Trophoblast cell (in vitro differentiated cells and primary cell): Measurements from ENCODE around the gene HNRNPK.
A peak's percentile ranks its signal among the peaks of the same experiment; 100 is the strongest.

Experiments used
- DNase-seq, 2 donors: peaks; one replicate each; pipeline ENCODE4 v3.0.0-alpha.2; 2016
- H2AFZ ChIP-seq: 2 replicates; pipeline ENCODE4 v1.6.1; 2013; ENCODE audit warnings: low read length, moderate library complexity, mild to moderate bottlenecking; ENCODE audit not compliant: insufficient read depth, poor library complexity
- H2AK5ac ChIP-seq: 2 replicates; pipeline ENCODE4 v1.6.1; 2013; ENCODE audit warnings: mild to moderate bottlenecking, low read length
- H2BK120ac ChIP-seq: 2 replicates; pipeline ENCODE4 v1.6.1; 2013; ENCODE audit warnings: low read length, mild to moderate bottlenecking, moderate library complexity; ENCODE audit not compliant: insufficient read depth, poor library complexity
- H2BK12ac ChIP-seq: 2 replicates; pipeline ENCODE4 v1.6.1; 2013; ENCODE audit warnings: mild to moderate bottlenecking, low read length, moderate library complexity
- H2BK5ac ChIP-seq: 2 replicates; pipeline ENCODE4 v1.6.1; 2013; ENCODE audit warnings: low read length, low read depth, moderate library complexity, mild to moderate bottlenecking; ENCODE audit not compliant: poor library complexity
- H3K14ac ChIP-seq: 2 replicates; pipeline ENCODE4 v1.6.1; 2013; ENCODE audit warnings: mild to moderate bottlenecking, low read length
- H3K18ac ChIP-seq: 2 replicates; pipeline ENCODE4 v1.6.1; 2013; ENCODE audit warnings: mild to moderate bottlenecking, low read length
- H3K23ac ChIP-seq: 2 replicates; pipeline ENCODE4 v1.6.1; 2013; ENCODE audit warnings: low read length
- H3K27ac ChIP-seq: 2 replicates; pipeline ENCODE4 v1.5.1; 2013; ENCODE audit warnings: low read depth, mild to moderate bottlenecking, inconsistent platforms, low read length, moderate library complexity
- H3K27me3 ChIP-seq: 2 replicates; pipeline ENCODE4 v1.6.1; 2013; ENCODE audit warnings: inconsistent platforms, mild to moderate bottlenecking, low read length, moderate library complexity; ENCODE audit not compliant: insufficient read depth
- H3K36me3 ChIP-seq, 2 experiments: 1 replicate in 1 of 2; 2 replicates in 1 of 2; pipeline ENCODE4 v1.6.1; 2013; ENCODE audit warnings: low read length in 2 of 2, mild to moderate bottlenecking in 2 of 2, moderate library complexity in 1 of 2; ENCODE audit not compliant: insufficient read depth in 2 of 2, control insufficient read depth in 1 of 2
- H3K4ac ChIP-seq: 2 replicates; pipeline ENCODE4 v1.6.1; 2013; ENCODE audit warnings: low read depth, mild to moderate bottlenecking, low read length, moderate library complexity
- H3K4me1 ChIP-seq, 2 experiments: 1 replicate in 1 of 2; 2 replicates in 1 of 2; pipeline ENCODE4 v1.6.1; 2013; ENCODE audit warnings: low read length in 2 of 2, mild to moderate bottlenecking in 2 of 2, moderate library complexity in 1 of 2; ENCODE audit not compliant: insufficient read depth in 2 of 2, control insufficient read depth in 1 of 2
- H3K4me2 ChIP-seq: 2 replicates; pipeline ENCODE4 v1.6.1; 2013; ENCODE audit warnings: inconsistent platforms, mild to moderate bottlenecking, low read length, moderate library complexity
- H3K4me3 ChIP-seq: 2 replicates; pipeline ENCODE4 v1.5.1; 2013; ENCODE audit warnings: mild to moderate bottlenecking, low read depth, low read length, inconsistent platforms
- H3K79me1 ChIP-seq: one replicate; pipeline ENCODE4 v1.6.1; 2013; ENCODE audit warnings: low read length
- H3K79me2 ChIP-seq: 2 replicates; pipeline ENCODE4 v1.6.1; 2013; ENCODE audit warnings: low read length, mild to moderate bottlenecking; ENCODE audit not compliant: control insufficient read depth, insufficient read depth, poor library complexity
- H3K9ac ChIP-seq: 2 replicates; pipeline ENCODE4 v1.6.1; 2013; ENCODE audit warnings: mild to moderate bottlenecking, low read length
- H3K9me3 ChIP-seq: 2 replicates; pipeline ENCODE4 v1.6.1; 2013; ENCODE audit warnings: low read depth, mild to moderate bottlenecking, control low read depth, inconsistent platforms, low read length; ENCODE audit not compliant: insufficient read depth
- H4K12ac ChIP-seq: 2 replicates; pipeline ENCODE4 v1.6.1; 2013; ENCODE audit warnings: low read depth, mild to moderate bottlenecking, low read length, moderate library complexity
- H4K8ac ChIP-seq: 2 replicates; pipeline ENCODE4 v1.6.1; 2013; ENCODE audit warnings: low read depth, mild to moderate bottlenecking, low read length, moderate library complexity
- H4K91ac ChIP-seq: one replicate; pipeline ENCODE4 v1.6.1; 2013; ENCODE audit warnings: low read depth, mild to moderate bottlenecking, low read length, moderate library complexity
- WGBS: extraction: QIAGEN DNeasy Blood & Tissue Kit; methylation state at CpG from one replicate; pipeline ENCODE4 v1.1.7; 2013; ENCODE audit warnings: missing lambda C conversion rate; ENCODE audit not compliant: insufficient read length, insufficient coverage; ENCODE audit errors: extremely low coverage; 5-methylcytosine and 5-hydroxymethylcytosine counted together

HNRNPK gene

DNA sequence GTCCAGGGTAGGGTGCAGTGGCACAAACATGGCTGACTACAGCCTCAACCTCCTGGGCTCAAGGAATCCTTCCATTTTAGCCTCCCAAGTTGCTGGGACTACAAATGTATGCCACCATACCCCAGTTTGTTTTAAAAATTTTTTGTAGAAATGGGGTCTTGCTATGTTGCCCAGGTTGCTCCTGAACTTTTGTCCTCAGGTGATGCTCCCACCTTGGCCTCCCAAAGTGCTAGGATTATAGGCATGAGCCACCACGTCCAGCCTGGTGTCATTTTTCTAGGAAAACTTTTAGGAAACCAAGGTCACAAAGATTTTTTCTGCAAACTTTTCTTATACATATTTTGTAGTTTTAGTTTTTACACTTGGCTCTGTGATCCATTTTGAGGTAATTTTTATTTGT, 11.3 kb upstream of the HNRNPK start:
- Histone ChIP-seq H2BK120ac (no peak overlapping the region), H3K79me2 (no peaks in the 10 kb centered on the region), H3K18ac (no peak overlapping the region), H3K4me2 (no peak overlapping the region), H3K9ac (no peak overlapping the region), H3K4ac (no peak overlapping the region), H3K79me1 (no peaks in the 10 kb centered on the region), H3K9me3 (no peaks in the 10 kb centered on the region), H4K12ac (no peak overlapping the region), H3K4me1 (no peaks in the 10 kb centered on the region), H2BK5ac (no peak overlapping the region), H3K27ac (no peak overlapping the region), H4K8ac (no peak overlapping the region), H3K36me3 (peaks cover 2 to 5% of the 10 kb centered on the region in 2 experiments), H4K91ac (no peak overlapping the region), H3K4me3 (no peak overlapping the region), H3K23ac (no peak overlapping the region), H3K27me3 (no peaks in the 10 kb centered on the region), H2AFZ (no peak overlapping the region), H2BK12ac (no peak overlapping the region), H3K14ac (no peak overlapping the region), H2AK5ac (no peak overlapping the region)
- WGBS, result no CpG with 5 or more reads among the region's 1 CpG
- DNase-seq, result no peak

GRCh38 chr9:83988411-83988810, 8.4 kb upstream of the HNRNPK start:
- Histone ChIP-seq H3K27ac (no peak overlapping the region), H3K4me3 (no peak overlapping the region), H3K79me2 (no peaks in the 10 kb centered on the region), H2BK5ac (no peak overlapping the region), H3K18ac (no peak overlapping the region), H3K79me1 (no peaks in the 10 kb centered on the region), H2AK5ac (no peak overlapping the region), H3K36me3 (peaks cover 2 to 3% of the 10 kb centered on the region in 2 experiments), H3K9me3 (no peaks in the 10 kb centered on the region), H4K91ac (no peak overlapping the region), H2BK12ac (no peak overlapping the region), H3K14ac (no peak overlapping the region), H4K8ac (no peak overlapping the region), H4K12ac (no peak overlapping the region), H3K27me3 (no peaks in the 10 kb centered on the region), H2BK120ac (no peak overlapping the region), H3K4me1 (no peaks in the 10 kb centered on the region), H3K4ac (no peak overlapping the region), H3K23ac (peak overlapping the region; percentile 99), H2AFZ (no peak overlapping the region), H3K4me2 (no peak overlapping the region), H3K9ac (peak overlapping the region; percentile 47)
- DNase-seq, result no peak
- no CpG with 5 or more reads among the region's 2 CpGs for WGBS

- no peaks in the 10 kb centered on the region for H3K9me3 ChIP-seq
- WGBS, result no CpG with 5 or more reads among the region's 1 CpG
These were observed 7.4 kb upstream of the HNRNPK start for GRCh38 chr9:83987402-83987791.

DNA sequence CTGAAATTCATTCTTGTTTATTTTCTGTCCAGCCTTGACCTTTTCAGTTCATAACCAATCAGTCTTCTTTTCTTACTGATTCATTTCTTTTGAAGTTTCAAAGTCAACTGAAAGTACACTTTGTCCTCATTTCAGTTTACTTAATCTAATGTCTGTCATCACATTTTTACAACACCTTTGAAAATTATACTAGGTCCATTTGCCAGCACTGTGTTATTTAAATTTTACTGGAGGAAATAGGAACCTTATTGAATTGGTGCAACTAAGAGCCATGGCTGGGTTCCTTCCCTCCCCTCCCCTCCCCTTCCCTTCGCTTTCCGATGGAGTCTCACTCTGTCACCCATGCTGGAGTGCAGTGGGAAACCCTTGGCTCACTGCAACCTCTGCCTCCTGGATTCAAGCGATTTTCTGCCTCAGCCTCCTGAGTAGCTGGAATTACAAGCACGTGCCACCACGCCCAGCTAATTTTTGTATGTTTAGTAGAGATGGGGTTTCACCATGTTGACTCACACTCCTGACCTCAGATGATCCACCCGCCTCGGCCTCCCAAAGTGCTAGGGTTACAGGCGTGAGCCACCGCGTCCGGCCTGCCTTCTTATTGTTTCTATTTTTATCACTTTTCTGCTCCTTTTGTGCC, 6.9 kb upstream of the HNRNPK start:
- Histone ChIP-seq H2AK5ac (no peak overlapping the region), H3K4me3 (no peak overlapping the region), H3K36me3 (peaks cover 2 to 3% of the 10 kb centered on the region in 2 experiments), H4K12ac (no peak overlapping the region), H3K9ac (no peak overlapping the region), H3K27me3 (no peaks in the 10 kb centered on the region), H2BK12ac (no peak overlapping the region), H3K4me2 (no peak overlapping the region), H2AFZ (no peak overlapping the region), H4K91ac (no peak overlapping the region), H3K79me2 (no peaks in the 10 kb centered on the region), H3K9me3 (no peaks in the 10 kb centered on the region), H3K27ac (no peak overlapping the region), H3K18ac (no peak overlapping the region), H3K4ac (no peak overlapping the region), H3K14ac (no peak overlapping the region), H2BK120ac (no peak overlapping the region), H3K79me1 (no peaks in the 10 kb centered on the region), H4K8ac (no peak overlapping the region), H3K23ac (no peak overlapping the region), H3K4me1 (no peaks in the 10 kb centered on the region), H2BK5ac (no peak overlapping the region)
- peak; percentile 79 to 82 for DNase-seq
- WGBS, result no CpG with 5 or more reads among the region's 11 CpGs

More at GRCh38 chr9:83987402-83987791, 7.4 kb upstream of the HNRNPK start:
- Histone ChIP-seq H3K4me1 (no peaks in the 10 kb centered on the region), H4K91ac (no peak overlapping the region), H3K14ac (no peak overlapping the region), H2BK5ac (no peak overlapping the region), H3K27me3 (no peaks in the 10 kb centered on the region), H3K4me3 (no peak overlapping the region), H3K9ac (no peak overlapping the region), H2BK12ac (no peak overlapping the region), H2AK5ac (no peak overlapping the region), H3K23ac (no peak overlapping the region), H2BK120ac (no peak overlapping the region), H4K8ac (no peak overlapping the region), H3K18ac (no peak overlapping the region), H2AFZ (no peak overlapping the region), H3K79me1 (no peaks in the 10 kb centered on the region), H3K4me2 (no peak overlapping the region), H3K27ac (no peak overlapping the region), H3K79me2 (no peaks in the 10 kb centered on the region), H3K36me3 (peaks cover 2 to 3% of the 10 kb centered on the region in 2 experiments), H4K12ac (no peak overlapping the region), H3K4ac (no peak overlapping the region)
- no peak for DNase-seq
